K562 (cell line): Measurements from ENCODE around the gene STRADB. TPM values are rescaled to one million over a fixed set of nuclear protein-coding genes. Genes with fewer than 3 reads are reported as not detected.
"Not testable (repeated sequence)": the region's sequence is repeated elsewhere in the genome, so short reads cannot be mapped to it uniquely, and the experiment has no call there.

Experiments
- ATAC-seq: fragments of 200-7000 bp; cut with Tn5 transposase; 3 replicates; pipeline ENCODE4 v1.9.1; 2020; ENCODE audit warnings: moderate library complexity
- BruUV-seq: library from RNA; stranded (reverse); fragments of 400-500 nt; replicated peaks from 2 replicates; lab custom pipeline; 2021; lab: Mats Ljungman, UMichigan
- CTCF ChIA-PET: fragments of 300-600 bp; formaldehyde crosslinking; extraction: SDS; loops from one replicate; lab custom pipeline; 2021; ENCODE audit warnings: low intra/inter-chr PET ratio; lab: Yijun Ruan, JAX
- POLR2A ChIA-PET: fragments of 300-600, 350-650 bp; sonication (Branson Sonifier 250); formaldehyde crosslinking; extraction: SDS; loops from one replicate; lab custom pipeline; 2021; ENCODE audit warnings: antibody characterized with exemption, inconsistent platforms; lab: Yijun Ruan, JAX
- DNase-seq, 4 experiments: peaks; one replicate each; pipeline versions ENCODE4 v3.0.0 to v3.0.0-alpha.2; 2011 to 2018; ENCODE audit warnings: low spot score in 3 of 4, mixed read lengths in 3 of 4; ENCODE audit errors: extremely low read depth in 1 of 4
- FAIRE-seq: peaks from 2 replicates; lab custom pipeline; 2011; peaks lifted over from hg19 to GRCh38; lab: Jason Lieb, UNC
- H2AFZ ChIP-seq: 2 replicates; pipeline ENCODE4 v1.6.0; 2011; ENCODE audit warnings: low read depth, low read length, control low read depth, inconsistent platforms
- H3K27ac ChIP-seq: fragments of 200-600 bp; 3 replicates; pipeline ENCODE4 v1.8.0; 2011; ENCODE audit warnings: low read depth, mild to moderate bottlenecking, control low read depth, inconsistent platforms, low read length, moderate library complexity, mixed read lengths; ENCODE audit errors: extremely low read depth
- H3K27me3 ChIP-seq, 2 experiments: fragments of 300-600 bp in 1 of 2; 2 replicates in 1 of 2; 3 replicates in 1 of 2; pipeline versions ENCODE4 v1.6.0 to v1.8.0; 2011; ENCODE audit warnings: inconsistent platforms in 2 of 2, low read length in 2 of 2, mild to moderate bottlenecking in 1 of 2, mixed read lengths in 1 of 2, moderate library complexity in 1 of 2; ENCODE audit not compliant: control insufficient read depth in 2 of 2, insufficient read depth in 2 of 2
- H3K36me3 ChIP-seq: fragments of 300-600 bp; 3 replicates; pipeline ENCODE4 v1.8.0; 2011; ENCODE audit warnings: mild to moderate bottlenecking, low read length, inconsistent platforms; ENCODE audit not compliant: control insufficient read depth, insufficient read depth
- H3K4me1 ChIP-seq, 2 experiments: fragments of 200-600 bp in 1 of 2; replicated peaks in 1 of 2; 2 replicates in 1 of 2; 3 replicates in 1 of 2; pipeline versions ENCODE4 v1.5.1 to v1.8.0; 2011; ENCODE audit warnings: inconsistent platforms in 2 of 2, low read length in 2 of 2, mild to moderate bottlenecking in 1 of 2, mixed read lengths in 1 of 2, moderate library complexity in 1 of 2; ENCODE audit not compliant: control insufficient read depth in 2 of 2, insufficient read depth in 2 of 2
- H3K4me2 ChIP-seq: 2 replicates; pipeline ENCODE4 v1.6.1; 2011; ENCODE audit warnings: low read length, control low read depth, inconsistent platforms, mixed read lengths; ENCODE audit not compliant: insufficient read depth
- H3K4me3 ChIP-seq: fragments of 200-600 bp; sonication (generic), shearing (Covaris generic); 2 replicates; pipeline ENCODE4 v1.5.1; 2016; ENCODE audit warnings: control low read depth, inconsistent platforms
- H3K79me2 ChIP-seq: fragments of 200-600 bp; 3 replicates; pipeline ENCODE4 v1.8.0; 2011; ENCODE audit warnings: low read length, inconsistent platforms; ENCODE audit not compliant: control insufficient read depth, insufficient read depth
- H3K9ac ChIP-seq, 2 experiments: 2 replicates each; pipeline versions ENCODE4 v1.6.0 to v1.6.1; 2011; ENCODE audit warnings: low read depth in 2 of 2, low read length in 2 of 2, control low read depth in 1 of 2, inconsistent platforms in 1 of 2, mild to moderate bottlenecking in 1 of 2, mixed read lengths in 1 of 2; ENCODE audit not compliant: insufficient read depth in 1 of 2
- H3K9me1 ChIP-seq: one replicate; pipeline ENCODE4 v1.6.0; 2011; ENCODE audit warnings: inconsistent platforms, mild to moderate bottlenecking, low read length, moderate library complexity; ENCODE audit not compliant: control insufficient read depth, insufficient read depth
- H3K9me3 ChIP-seq: replicated peaks from 2 replicates; pipeline ENCODE4 v1.5.1; 2011; ENCODE audit warnings: low read depth, low read length, inconsistent platforms; ENCODE audit not compliant: control insufficient read depth, insufficient read depth
- H4K20me1 ChIP-seq: replicated peaks from 2 replicates; pipeline ENCODE4 v1.6.1; 2011; ENCODE audit warnings: low read length, inconsistent platforms, mixed read lengths; ENCODE audit not compliant: control insufficient read depth, insufficient read depth
- NR1H2 ChIP-seq: sonication (generic); formaldehyde crosslinking; IDR thresholded peaks from 2 replicates; pipeline ENCODE4 v1.4.0; 2020; ENCODE audit warnings: mild to moderate bottlenecking, missing genetic modification reagents
- SOX6 ChIP-seq: fragments of 450-650 bp; IDR thresholded peaks from 2 replicates; pipeline ENCODE4 v1.6.1; 2014; ENCODE audit warnings: mild to moderate bottlenecking
- STAG1 ChIP-seq: sonication (generic); formaldehyde crosslinking; IDR thresholded peaks from 2 replicates; pipeline ENCODE4 v1.5.0; 2020; ENCODE audit warnings: missing genetic modification reagents, borderline replicate concordance
- STAT5A ChIP-seq: IDR thresholded peaks from 2 replicates; pipeline ENCODE4 v1.6.1; 2012; ENCODE audit warnings: low read length, inconsistent platforms, borderline replicate concordance
- ZNF23 ChIP-seq: fragments of 250-450 bp; sonication (Bioruptor Pico); IDR thresholded peaks from 2 replicates; pipeline ENCODE4 v1.4.0; 2020; ENCODE audit warnings: mild to moderate bottlenecking
- WGBS: fragments of 100-300 bp; shearing (Covaris generic); methylation state at CpG from one replicate; pipeline ENCODE4 v1.1.6; 2016; ENCODE audit warnings: low coverage, mixed read lengths; ENCODE audit not compliant: insufficient coverage; ENCODE audit errors: missing lambda C conversion rate; 5-methylcytosine and 5-hydroxymethylcytosine counted together
- in situ Hi-C: fragments of 300-500 bp; cut with MboI; formaldehyde crosslinking; loops from 4 replicates; pipeline ENCODE4 v1.15.0; 2018; ENCODE audit warnings: inconsistent platforms, mixed read lengths
- intact Hi-C: fragments of 100-400 bp; cut with micrococcal nuclease; formaldehyde crosslinking; loops from 2 replicates; pipeline ENCODE4 v1.14.2; 2022
- polyA plus RNA-seq, 8 experiments: library from polyadenylated mRNA; depleted of rRNA in 4 of 8; stranded (reverse) in 5 of 8; unstranded in 3 of 8; fragments of >200 nt; fragmentation: Nextera tagmentation in 2 of 8; fragmentation: Illumina TruSeq in 1 of 8; extraction: Ambion mirVana in 2 of 8; extraction: Trizol in 1 of 8; gene quantifications; 2 replicates each; pipeline versions ENCODE4 v1.2.1 to v1.2.3, GENCODE V29; 2011 to 2014; ENCODE audit warnings: inconsistent platforms in 1 of 8, missing spikeins in 1 of 8
- total RNA-seq, 7 experiments: library from RNA; depleted of rRNA in 6 of 7; stranded (reverse); fragments of >200 nt in 6 of 7; fragmentation: Illumina TruSeq in 2 of 7; extraction: Trizol in 2 of 7; gene quantifications; 2 replicates each; pipeline versions ENCODE4 v1.2.1 to v1.2.3, GENCODE V29; 2011 to 2021; ENCODE audit warnings: low replicate concordance in 1 of 7
- TF ChIP-seq, protein P1 (sequence below): fragments of 450-650 bp; IDR thresholded peaks from 2 replicates; pipeline ENCODE4 v1.6.1; 2016; ENCODE audit warnings: low read depth
- TF ChIP-seq, protein P2 (sequence below): fragments of 250-450 bp; sonication (Bioruptor Pico); IDR thresholded peaks from 2 replicates; pipeline ENCODE4 v1.8.0; 2021; ENCODE audit warnings: borderline replicate concordance, mild to moderate bottlenecking, moderate library complexity; ENCODE audit not compliant: poor library complexity, severe bottlenecking

The STRADB gene
- total and polyA plus RNA-seq, 9 of the 15 experiments (the other 6 are each of a cell fraction or from before 2014, with no cell fraction given), result 6.9 to 30.6 (median 15.7) TPM

DNA sequence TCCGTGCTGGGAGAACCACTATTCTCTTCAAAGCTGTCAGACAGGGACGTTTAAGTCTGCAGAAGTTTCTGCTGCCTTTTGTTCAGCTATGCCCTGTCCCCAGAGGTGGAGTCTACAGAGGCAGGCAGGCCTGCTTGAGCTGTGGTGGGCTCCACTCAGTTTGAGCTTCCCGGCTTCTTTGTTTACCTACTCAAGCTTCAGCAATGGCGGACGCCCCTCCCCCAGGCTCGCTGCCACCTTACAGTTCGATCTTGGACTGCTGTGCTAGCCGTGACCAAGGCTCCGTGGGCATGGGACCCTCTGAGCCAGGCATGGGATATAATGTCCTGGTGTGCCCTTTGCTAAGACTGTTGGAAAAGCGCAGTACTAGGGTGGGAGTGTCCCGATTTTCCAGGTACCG lies 21.2 kb upstream of the STRADB start:
- H3K27ac ChIP-seq, FAIRE-seq, intact Hi-C loops, H4K20me1 ChIP-seq, POLR2A ChIA-PET, H2AFZ ChIP-seq, H3K36me3 ChIP-seq, in situ Hi-C loops, BruUV-seq, ATAC-seq, H3K4me3 ChIP-seq, H3K27me3 ChIP-seq, CTCF ChIA-PET, H3K9me3 ChIP-seq, H3K9me1 ChIP-seq, DNase-seq, H3K4me2 ChIP-seq, H3K9ac ChIP-seq: not testable (repeated sequence)
- WGBS, result 95% methylated on average over 3 of the region's 12 CpGs
- peaks cover 26% of the 10 kb centered on the region for H3K79me2 ChIP-seq
- peaks cover 6 to 16% of the 10 kb centered on the region in 2 experiments; a peak in 4 of 5 replicates for H3K4me1 ChIP-seq

DNA sequence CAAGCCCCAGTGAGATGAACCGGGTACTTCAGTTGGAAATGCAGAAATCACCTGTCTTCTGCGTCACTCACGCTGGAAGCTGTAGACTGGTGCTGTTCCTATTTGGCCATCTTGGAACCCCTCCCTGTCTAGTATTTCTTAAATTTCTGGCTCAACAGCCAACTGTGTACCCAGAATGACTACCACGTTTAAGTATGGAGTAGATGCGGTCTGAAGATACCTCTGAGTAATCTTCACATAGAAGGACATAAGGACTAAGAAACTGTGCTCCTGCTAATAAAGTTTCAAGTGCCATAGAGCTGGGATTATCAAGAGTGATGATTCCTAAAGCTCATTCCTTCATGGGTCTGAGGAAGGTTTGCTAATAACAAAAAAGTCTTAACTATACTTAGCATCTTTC lies 20.7 kb upstream of the STRADB start:
- intact Hi-C loops, result no loop called here
- no TSS peak for BruUV-seq
- TF ChIP-seq, protein P1, sequence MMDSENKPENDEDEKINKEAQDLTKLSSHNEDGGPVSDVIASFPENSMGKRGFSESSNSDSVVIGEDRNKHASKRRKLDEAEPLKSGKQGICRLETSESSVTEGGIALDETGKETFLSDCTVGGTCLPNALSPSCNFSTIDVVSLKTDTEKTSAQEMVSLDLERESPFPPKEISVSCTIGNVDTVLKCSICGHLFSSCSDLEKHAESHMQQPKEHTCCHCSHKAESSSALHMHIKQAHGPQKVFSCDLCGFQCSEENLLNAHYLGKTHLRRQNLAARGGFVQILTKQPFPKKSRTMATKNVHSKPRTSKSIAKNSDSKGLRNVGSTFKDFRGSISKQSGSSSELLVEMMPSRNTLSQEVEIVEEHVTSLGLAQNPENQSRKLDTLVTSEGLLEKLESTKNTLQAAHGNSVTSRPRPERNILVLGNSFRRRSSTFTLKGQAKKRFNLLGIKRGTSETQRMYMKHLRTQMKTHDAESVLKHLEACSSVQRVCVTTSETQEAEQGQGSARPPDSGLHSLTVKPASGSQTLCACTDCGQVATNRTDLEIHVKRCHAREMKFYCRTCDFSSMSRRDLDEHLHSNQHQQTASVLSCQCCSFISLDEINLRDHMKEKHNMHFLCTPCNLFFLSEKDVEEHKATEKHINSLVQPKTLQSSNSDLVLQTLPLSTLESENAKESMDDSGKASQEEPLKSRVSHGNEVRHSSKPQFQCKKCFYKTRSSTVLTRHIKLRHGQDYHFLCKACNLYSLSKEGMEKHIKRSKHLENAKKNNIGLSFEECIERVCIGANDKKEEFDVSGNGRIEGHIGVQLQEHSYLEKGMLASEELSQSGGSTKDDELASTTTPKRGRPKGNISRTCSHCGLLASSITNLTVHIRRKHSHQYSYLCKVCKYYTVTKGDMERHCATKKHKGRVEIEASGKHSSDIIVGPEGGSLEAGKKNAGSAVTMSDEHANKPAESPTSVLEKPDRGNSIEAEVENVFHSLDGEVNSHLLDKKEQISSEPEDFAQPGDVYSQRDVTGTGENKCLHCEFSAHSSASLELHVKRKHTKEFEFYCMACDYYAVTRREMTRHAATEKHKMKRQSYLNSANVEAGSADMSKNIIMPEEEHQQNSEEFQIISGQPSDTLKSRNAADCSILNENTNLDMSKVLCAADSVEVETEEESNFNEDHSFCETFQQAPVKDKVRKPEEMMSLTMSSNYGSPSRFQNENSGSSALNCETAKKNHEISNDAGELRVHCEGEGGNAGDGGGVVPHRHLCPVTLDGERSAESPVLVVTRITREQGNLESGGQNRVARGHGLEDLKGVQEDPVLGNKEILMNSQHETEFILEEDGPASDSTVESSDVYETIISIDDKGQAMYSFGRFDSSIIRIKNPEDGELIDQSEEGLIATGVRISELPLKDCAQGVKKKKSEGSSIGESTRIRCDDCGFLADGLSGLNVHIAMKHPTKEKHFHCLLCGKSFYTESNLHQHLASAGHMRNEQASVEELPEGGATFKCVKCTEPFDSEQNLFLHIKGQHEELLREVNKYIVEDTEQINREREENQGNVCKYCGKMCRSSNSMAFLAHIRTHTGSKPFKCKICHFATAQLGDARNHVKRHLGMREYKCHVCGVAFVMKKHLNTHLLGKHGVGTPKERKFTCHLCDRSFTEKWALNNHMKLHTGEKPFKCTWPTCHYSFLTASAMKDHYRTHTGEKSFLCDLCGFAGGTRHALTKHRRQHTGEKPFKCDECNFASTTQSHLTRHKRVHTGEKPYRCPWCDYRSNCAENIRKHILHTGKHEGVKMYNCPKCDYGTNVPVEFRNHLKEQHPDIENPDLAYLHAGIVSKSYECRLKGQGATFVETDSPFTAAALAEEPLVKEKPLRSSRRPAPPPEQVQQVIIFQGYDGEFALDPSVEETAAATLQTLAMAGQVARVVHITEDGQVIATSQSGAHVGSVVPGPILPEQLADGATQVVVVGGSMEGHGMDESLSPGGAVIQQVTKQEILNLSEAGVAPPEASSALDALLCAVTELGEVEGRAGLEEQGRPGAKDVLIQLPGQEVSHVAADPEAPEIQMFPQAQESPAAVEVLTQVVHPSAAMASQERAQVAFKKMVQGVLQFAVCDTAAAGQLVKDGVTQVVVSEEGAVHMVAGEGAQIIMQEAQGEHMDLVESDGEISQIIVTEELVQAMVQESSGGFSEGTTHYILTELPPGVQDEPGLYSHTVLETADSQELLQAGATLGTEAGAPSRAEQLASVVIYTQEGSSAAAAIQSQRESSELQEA, result no peak
- no peak for TF ChIP-seq ZNF23 (CRISPR knock-in tag)
- TF ChIP-seq NR1H2, result no peak
- no peak for TF ChIP-seq SOX6
- TF ChIP-seq STAT5A, result no peak
- no peak for TF ChIP-seq STAG1 (CRISPR knock-in tag)
- TF ChIP-seq, protein P2, sequence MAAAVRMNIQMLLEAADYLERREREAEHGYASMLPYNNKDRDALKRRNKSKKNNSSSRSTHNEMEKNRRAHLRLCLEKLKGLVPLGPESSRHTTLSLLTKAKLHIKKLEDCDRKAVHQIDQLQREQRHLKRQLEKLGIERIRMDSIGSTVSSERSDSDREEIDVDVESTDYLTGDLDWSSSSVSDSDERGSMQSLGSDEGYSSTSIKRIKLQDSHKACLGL (CRISPR knock-in tag), result no peak

More for the DNA sequence above, 20.7 kb upstream of the STRADB start:
- ATAC-seq (no peak), FAIRE-seq (no peak), DNase-seq (no peak)
- Histone ChIP-seq H3K4me1 (peaks cover 6 to 16% of the 10 kb centered on the region in 2 experiments; a peak in 4 of 5 replicates), H2AFZ (no peak overlapping the region), H4K20me1 (no peaks in the 10 kb centered on the region), H3K27me3 (no peaks in the 10 kb centered on the region), H3K9ac (no peak overlapping the region), H3K36me3 (peaks cover 7% of the 10 kb centered on the region), H3K79me2 (peaks cover 29% of the 10 kb centered on the region), H3K9me3 (no peaks in the 10 kb centered on the region; the same call in 1 of the 2 replicates), H3K4me3 (no peak overlapping the region), H3K9me1 (no peaks in the 10 kb centered on the region), H3K4me2 (no peak overlapping the region), H3K27ac (no peak overlapping the region)
- ChIA-PET CTCF (no interaction called here), POLR2A (no interaction called here)
- 98% methylated on average over 4 of the region's 5 CpGs for WGBS
- in situ Hi-C loops, result no loop called here
